HG02870 (cell line): Measurements from ENCODE around the gene FOSB.
"Not testable (repeated sequence)": the region's sequence is repeated elsewhere in the genome, so short reads cannot be mapped to it uniquely, and the experiment has no call there.

Source experiments
- ATAC-seq: cut with Tn5 transposase; IDR thresholded peaks from one replicate; pipeline ENCODE4 v1.9.1; 2021; ENCODE audit warnings: mild to moderate bottlenecking, moderate library complexity; ENCODE audit not compliant: unreplicated experiment

Gene FOSB

DNA sequence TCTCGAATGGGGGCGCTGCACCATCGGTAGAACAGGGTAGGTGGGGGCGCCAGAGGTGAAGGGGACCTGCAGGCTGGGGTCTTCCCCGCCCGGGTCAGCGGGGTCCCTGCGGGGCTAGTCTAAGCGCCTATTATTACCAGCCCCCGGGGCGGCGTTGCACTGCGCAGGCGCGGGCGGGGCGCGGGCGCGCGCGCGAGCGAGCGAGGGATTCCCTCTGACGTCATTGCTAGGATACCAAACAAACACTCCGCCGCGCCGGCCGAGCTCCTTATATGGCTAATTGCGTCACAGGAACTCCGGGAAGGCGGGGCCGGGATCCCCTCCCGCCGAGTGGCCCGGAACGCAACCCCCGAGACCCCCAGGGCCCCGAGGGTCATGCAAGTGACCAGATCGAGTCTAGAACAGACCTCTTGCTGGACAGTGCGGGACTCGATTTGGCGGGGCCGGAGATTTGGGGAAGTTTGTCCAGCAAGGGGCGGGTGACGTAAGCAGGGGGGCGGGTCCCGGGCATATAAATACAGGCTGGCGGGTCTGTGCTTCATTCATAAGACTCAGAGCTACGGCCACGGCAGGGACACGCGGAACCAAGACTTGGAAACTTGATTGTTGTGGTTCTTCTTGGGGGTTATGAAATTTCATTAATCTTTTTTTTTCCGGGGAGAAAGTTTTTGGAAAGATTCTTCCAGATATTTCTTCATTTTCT is at the start of gene FOSB:
TSS of gene FOSB (plus strand) at position 541 of the 703 bp plus-strand sequence. CDS start 591 bp downstream, outside the sequence.
- peak; percentile 39 for ATAC-seq

- ATAC-seq, result no peak
Observed at GRCh38 chr19:45418802-45419201, 49.0 kb upstream of the FOSB start.

DNA sequence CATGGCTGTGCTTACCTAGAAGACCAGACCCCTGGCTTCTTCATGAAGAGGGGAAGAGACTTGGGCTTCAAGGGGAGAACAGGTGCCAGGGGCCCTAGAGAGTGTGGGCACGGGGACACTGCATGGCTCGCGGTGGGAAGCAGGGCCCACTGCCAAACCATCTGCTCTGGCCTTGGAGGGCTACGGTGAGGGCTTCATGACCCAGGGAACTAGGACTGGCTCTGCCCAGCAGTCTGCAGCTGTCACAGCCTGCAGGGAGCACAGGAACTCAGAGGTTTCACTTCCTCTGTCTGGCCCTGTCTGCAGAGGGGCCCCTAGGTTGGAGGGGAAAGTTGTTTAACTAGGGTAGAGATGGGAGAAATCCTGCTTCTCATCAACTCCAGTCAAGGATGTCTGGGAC is 48.4 kb upstream of the FOSB start:
- ATAC-seq, result peak; percentile 52

GRCh38 chr19:45419895-45420294 is 47.9 kb upstream of the FOSB start:
- ATAC-seq, result no peak

DNA sequence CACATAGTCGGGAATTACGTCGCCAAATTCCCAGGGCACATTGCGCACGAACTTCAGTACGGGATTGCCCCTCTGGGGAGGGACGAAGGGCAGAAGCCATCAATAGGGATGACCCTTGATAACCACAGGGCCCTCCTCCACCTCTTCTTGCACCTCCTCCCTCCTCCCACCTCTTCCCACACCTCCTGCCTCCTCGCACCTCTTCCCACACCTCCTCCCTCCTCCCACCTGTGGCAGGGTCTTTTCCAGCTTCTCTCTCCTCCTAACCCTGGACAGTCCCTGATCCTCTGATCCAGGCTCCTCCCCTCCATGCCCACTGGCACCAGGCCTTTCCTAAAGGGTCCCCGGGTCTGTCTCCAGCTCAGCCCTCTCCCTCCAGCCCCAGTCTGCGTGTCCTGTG is 47.4 kb upstream of the FOSB start:
- no peak for ATAC-seq

GRCh38 chr19:45420871-45421270 is 46.9 kb upstream of the FOSB start:
- ATAC-seq, result no peak

GRCh38 chr19:45421947-45422498 is 45.8 kb upstream of the FOSB start:
- no peak for ATAC-seq

DNA sequence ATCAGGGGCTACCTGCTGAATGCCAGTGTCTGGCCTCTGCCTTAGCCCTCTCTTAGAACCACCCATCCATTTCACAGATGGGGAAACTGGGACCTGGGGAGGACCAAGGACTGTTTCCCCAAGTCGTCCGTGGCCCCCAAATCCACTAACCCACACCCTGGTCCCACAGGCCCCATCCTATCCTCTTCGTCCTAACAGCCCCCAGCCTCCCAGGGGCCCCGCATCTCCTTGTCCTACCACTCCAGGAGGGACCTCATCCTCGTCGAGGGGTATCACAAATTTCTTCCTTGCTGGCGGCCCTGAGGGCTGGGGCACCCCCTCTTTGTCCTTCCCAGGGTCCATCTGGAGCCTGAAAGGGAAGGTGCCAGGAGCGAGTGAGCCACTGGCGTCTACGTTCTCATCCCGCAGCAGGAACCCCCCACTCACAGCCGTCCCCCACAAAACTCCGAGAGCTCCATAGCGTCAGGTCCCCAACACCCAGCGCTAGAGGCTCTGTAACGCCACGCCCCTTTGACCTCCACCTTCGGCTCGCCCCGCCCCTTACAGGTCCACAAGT is 44.7 kb upstream of the FOSB start:
- no peak for ATAC-seq

DNA sequence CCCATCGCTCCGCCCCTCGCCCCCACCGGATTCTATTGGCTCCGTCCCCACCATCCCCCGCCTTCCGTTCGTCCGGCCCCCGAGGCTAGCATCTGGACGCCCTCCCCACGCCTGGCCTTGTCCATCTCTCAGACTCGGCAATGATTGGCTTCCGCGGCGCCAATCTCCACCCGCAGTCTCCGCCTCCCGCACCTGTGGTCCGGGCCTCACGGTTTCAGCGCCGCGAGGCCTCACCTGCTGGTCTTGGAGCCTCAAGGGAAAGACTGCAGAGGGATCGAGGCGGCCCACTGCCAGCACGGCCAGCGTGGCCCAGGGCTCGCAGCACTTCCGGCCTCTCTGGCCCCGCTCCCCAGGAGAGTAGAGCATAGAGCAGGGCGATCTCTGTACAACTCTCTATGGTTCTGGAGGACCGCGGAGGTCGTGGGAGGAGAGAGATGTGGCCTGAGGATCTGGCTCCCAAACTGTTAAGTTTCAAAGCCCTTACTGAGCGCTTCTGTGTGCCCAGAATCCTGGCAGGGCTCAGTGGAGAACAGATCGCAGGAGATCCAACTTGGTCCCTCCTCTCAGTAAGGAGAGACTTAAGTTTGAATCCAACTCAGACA is 44.1 kb upstream of the FOSB start, which contains the start of gene ERCC1:
TSS of gene ERCC1 (minus strand) at position 329 of the 602 bp plus-strand sequence. CDS start 543 bp downstream, outside the sequence.
- peak; percentile 53 for ATAC-seq

DNA sequence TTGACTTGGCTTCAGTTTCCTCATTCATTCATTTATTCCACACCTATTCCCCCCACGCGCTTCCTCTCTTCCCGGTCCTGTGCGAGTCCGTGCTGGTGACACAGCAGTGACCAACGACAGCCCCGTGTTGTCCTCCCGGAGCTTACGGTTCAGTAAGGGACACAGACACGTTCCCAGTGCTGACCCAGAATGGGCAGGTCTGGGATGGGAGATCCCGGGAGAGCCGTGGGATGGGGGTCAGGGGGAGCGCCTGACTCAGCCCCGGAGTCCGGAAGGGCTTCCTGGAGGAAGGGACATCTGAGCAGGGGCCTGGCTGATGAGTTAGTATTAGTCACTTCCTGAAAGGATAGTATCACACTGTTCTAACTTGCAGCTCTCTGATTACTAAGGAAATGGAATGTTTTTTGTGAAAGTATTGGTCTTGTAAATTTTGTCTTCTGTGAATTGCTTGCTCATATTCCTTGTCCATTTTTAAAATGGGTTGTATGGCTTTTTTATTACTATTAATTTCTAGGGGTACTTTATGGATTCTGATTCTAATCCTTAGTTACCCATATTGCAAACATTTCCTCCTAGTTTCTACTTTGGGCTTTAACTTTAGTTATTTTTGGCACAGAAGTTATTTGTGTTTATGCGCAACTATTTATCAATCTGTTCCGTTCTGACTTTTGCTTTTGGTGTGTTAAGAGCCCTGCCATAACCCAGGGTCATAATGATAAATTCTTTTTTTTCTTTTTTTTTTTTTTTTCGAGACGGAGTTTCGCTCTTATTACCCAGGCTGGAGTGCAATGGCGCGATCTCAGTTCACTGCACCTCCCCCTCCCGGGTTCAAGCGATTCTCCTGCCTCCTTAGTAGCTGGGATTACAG is 43.4 kb upstream of the FOSB start:
- no peak for ATAC-seq

DNA sequence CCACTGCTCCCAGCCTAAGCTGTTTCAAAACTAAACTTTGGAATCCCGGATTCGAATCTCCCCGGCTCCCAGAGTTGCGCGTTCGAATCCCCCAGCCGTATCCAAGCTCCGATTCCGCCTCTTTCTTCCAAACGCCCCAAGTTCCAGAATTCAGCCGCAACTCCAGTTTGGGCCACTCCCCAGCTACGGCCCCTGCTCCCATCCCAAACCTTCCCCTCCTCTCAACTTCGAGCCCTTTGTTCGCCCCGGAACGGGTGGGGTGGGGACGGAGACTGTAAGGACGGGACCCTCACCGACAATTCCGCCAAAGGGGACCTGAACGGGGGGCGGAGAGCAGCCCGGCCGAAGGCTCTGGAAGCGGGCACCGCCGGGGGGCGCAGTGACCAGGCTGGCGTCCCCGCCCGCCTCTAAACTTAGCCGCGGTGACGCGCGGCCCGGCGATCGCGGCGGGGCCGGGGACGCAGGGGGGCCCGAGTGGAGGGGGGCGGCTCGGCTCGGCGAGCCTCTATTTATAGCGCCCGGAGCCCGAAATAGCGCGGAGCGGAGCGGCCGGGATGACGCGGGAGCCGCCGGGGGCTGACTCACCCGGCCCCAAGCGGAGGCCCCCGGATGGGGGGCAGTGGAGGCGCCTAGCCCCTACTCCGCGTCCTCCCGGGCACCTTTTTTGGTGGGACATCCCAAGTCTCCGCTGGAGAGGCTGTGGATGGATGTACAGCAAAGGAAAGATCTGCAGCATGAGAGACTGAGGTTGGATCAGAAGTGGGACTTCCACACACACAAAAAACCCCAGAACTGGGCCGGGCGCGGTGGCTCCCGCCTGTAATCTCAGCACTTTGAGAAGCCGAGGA is 39.2 kb upstream of the FOSB start:
- ATAC-seq, result no peak

DNA sequence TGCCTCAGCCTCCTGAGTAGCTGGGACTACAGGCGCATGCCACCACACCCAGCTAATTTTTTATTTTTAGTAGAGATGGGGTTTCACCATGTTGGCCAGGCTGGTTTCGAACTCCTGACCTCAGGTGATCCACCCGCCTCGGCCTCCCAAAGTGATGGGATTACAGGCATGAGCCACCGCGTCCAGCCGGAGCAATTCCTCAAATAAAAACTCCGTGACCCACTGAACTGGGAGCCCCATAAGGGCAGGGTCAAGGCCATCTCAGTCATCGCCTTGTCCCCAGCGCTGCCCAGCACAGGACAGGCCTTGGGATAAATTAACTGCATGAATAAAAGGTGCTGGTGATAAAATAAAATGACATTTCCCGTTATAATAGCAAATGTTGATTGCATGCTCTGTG is 37.9 kb upstream of the FOSB start:
- not testable (repeated sequence) for ATAC-seq

GRCh38 chr19:45431008-45431407 is 36.8 kb upstream of the FOSB start:
- ATAC-seq, result not testable (repeated sequence)

DNA sequence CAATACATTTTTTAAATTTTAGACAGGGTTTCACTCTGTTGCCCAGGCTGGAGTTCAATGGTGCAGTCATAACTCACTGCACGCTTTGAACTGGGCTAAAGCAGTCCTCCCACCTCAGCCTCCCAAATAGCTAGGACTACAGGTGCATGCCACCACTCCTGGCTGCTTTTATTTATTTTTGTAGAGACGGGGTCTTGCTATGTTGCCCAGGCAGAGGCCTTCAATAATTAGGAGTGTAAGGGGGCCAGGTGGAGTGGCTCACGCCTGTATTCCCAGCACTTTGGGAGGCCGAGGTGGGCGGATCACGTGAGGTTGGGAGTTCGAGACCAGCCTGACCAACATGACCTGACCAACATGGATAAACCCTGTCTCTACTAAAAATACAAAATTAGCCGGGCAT is 35.3 kb upstream of the FOSB start:
- not testable (repeated sequence) for ATAC-seq

GRCh38 chr19:45437328-45437727 is 30.5 kb upstream of the FOSB start:
- no peak for ATAC-seq

DNA sequence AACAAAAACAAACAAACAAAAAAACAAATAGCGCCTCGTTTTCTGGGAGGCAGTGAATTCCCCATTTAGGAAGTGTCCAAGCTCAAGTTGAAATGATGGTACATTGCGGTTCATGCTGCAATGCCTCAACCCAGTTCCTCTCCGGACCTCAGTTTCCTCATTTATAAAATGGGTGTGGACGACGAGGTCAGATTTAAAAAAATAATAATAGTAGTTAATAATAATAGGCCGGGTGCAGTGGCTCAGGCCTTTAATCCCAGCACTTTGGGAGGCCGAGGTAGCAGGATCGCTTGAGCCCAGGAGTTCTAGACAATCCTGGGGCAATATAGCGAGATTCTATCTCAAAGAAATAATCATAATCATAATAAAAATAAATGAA is 28.6 kb upstream of the FOSB start:
- no peak for ATAC-seq

DNA sequence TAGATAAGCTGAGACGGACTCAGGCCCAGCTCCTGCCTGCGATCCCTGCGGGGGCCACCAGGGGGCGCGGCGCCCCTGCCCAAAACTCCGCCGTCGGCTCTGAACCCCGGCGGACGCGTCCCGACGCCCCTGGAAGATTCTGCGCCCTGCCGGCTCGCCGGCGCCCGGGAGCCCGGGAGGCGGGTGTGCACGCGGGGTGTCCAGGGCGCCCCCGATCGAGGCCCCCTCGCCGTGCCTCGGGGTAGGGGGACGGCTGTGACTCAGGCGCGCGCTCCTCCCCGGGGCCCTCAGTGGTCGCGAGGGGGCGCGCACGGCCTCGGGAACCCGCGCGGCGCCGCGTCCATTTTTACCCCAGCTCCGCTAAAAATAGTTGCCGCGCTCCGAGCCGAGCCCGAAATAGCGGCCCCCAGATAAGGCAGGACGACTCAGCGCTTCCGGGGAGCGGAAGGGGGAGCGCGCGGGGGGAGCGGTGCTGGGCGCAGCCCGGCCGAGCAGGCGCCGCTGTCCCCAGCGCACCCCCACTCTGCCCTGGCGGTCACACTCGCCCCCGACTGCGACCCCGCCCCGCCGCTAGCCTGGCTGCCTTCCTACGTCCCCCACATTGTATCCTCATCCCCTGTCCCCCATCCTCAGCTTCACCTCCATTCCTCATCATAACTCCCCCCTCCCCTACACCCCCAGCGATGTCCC is 28.1 kb upstream of the FOSB start:
- ATAC-seq, result peak; percentile 59

GRCh38 chr19:45440259-45440638 is 27.5 kb upstream of the FOSB start:
- no peak for ATAC-seq

- no peak for ATAC-seq
Observed at GRCh38 chr19:45440873-45441654, 26.7 kb upstream of the FOSB start.
